LNCAP (cell line): ENCODE measurements around the gene CFAP20DC.

Experiments
- CTCF ChIP-seq: fragments of 450-650 bp; IDR thresholded peaks from 2 replicates; pipeline ENCODE4 v1.5.1; 2017; ENCODE audit warnings: mild to moderate bottlenecking

The CFAP20DC gene

GRCh38 chr3:59049671-59050331 is at the start of gene CFAP20DC:
Gene CFAP20DC, minus strand, starts transcription at chr3:59050025. Its CDS starts 394 bp downstream, at chr3:59049631.
- TF ChIP-seq CTCF: no peak

GRCh38 chr3:59094446-59094845 is 44.6 kb upstream of the CFAP20DC start:
- TF ChIP-seq CTCF: no peak

GRCh38 chr3:59093521-59093920 is 43.7 kb upstream of the CFAP20DC start:
- no peak for TF ChIP-seq CTCF

- no peak for TF ChIP-seq CTCF
These were observed 38.9 kb upstream of the CFAP20DC start for GRCh38 chr3:59088761-59089160.

GRCh38 chr3:59085976-59086375 is 36.2 kb upstream of the CFAP20DC start:
- no peak for TF ChIP-seq CTCF

- TF ChIP-seq CTCF: no peak
These were observed 34.8 kb upstream of the CFAP20DC start for GRCh38 chr3:59084583-59084982.

GRCh38 chr3:59082106-59082505 is 32.3 kb upstream of the CFAP20DC start:
- no peak for TF ChIP-seq CTCF

GRCh38 chr3:59081071-59081470 is 31.2 kb upstream of the CFAP20DC start:
- TF ChIP-seq CTCF: no peak
